Adipocyte (in vitro differentiated cells): Measurements from ENCODE around the gene MPZL1.
"Not testable (repeated sequence)": the region's sequence is repeated elsewhere in the genome, so short reads cannot be mapped to it uniquely, and the experiment has no call there.

ENCODE experiments used
- DNase-seq: peaks from one replicate; pipeline ENCODE4 v3.0.0-alpha.2; 2015; ENCODE audit warnings: low read depth
- H3K27me3 ChIP-seq: replicated peaks from 2 replicates; pipeline ENCODE4 v1.7.0; 2013; ENCODE audit warnings: mild to moderate bottlenecking, low read length, moderate library complexity; ENCODE audit not compliant: control insufficient read depth, insufficient read depth
- H3K36me3 ChIP-seq: 2 replicates; pipeline ENCODE4 v1.7.0; 2013; ENCODE audit warnings: low read length, mild to moderate bottlenecking, moderate library complexity; ENCODE audit not compliant: control insufficient read depth, insufficient read depth, severe bottlenecking
- H3K4me1 ChIP-seq: 2 replicates; pipeline ENCODE4 v1.7.0; 2013; ENCODE audit warnings: mild to moderate bottlenecking, low read length, moderate library complexity; ENCODE audit not compliant: control insufficient read depth, insufficient read depth
- H3K4me3 ChIP-seq: 2 replicates; pipeline ENCODE4 v1.7.0; 2013; ENCODE audit warnings: mild to moderate bottlenecking, low read length, moderate library complexity
- H3K9ac ChIP-seq: 2 replicates; pipeline ENCODE4 v1.7.0; 2013; ENCODE audit warnings: mild to moderate bottlenecking, low read length, moderate library complexity
- H3K9me3 ChIP-seq: 2 replicates; pipeline ENCODE4 v1.7.0; 2013; ENCODE audit warnings: mild to moderate bottlenecking, low read length, moderate library complexity; ENCODE audit not compliant: control insufficient read depth

Gene MPZL1

DNA sequence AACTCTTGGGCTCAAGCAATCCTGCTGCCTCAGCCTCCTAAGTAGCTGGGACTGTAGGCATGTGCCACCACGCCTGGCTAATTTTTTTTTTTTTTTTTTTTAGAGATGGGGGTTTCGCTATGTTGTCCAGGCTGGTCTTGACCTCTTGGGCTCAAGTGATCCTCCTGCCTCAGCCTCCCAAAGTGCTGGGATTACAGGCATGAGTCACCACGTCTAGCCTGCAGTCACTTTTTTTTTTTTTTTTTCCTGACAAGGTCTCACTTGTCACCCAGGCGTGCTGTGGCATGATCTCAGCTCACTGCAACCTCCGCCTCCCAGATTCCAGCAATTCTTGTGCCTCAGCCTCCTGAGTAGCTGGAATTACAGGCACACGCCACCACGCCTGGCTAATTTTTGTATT, 19.3 kb downstream of the MPZL1 start:
- H3K9ac ChIP-seq, DNase-seq, H3K4me1 ChIP-seq: not testable (repeated sequence)

GRCh38 chr1:167742392-167743057, 20.7 kb downstream of the MPZL1 start:
- H3K4me1 ChIP-seq, H3K9me3 ChIP-seq: not testable (repeated sequence)

More for the DNA sequence above, 19.3 kb downstream of the MPZL1 start:
- H3K4me3 ChIP-seq, H3K9me3 ChIP-seq, H3K36me3 ChIP-seq, H3K27me3 ChIP-seq: not testable (repeated sequence)

GRCh38 chr1:167744901-167745300, 23.1 kb downstream of the MPZL1 start:
- peaks cover 23% of the 10 kb centered on the region for H3K4me1 ChIP-seq
- no peaks in the 10 kb centered on the region for H3K9me3 ChIP-seq
- no peak for DNase-seq
- H3K9ac ChIP-seq, result no peak overlapping the region
- no peak overlapping the region for H3K4me3 ChIP-seq
- no peaks in the 10 kb centered on the region for H3K27me3 ChIP-seq
- no peaks in the 10 kb centered on the region for H3K36me3 ChIP-seq

More at GRCh38 chr1:167742392-167743057, 20.7 kb downstream of the MPZL1 start:
- H3K9ac ChIP-seq, H3K27me3 ChIP-seq, DNase-seq, H3K36me3 ChIP-seq, H3K4me3 ChIP-seq: not testable (repeated sequence)

- no peaks in the 10 kb centered on the region for H3K9me3 ChIP-seq
- H3K9ac ChIP-seq, result no peak overlapping the region
- peaks cover 24% of the 10 kb centered on the region for H3K4me1 ChIP-seq
- no peaks in the 10 kb centered on the region for H3K36me3 ChIP-seq
- DNase-seq, result no peak
- no peak overlapping the region for H3K4me3 ChIP-seq
- H3K27me3 ChIP-seq, result no peaks in the 10 kb centered on the region
These were observed 24.4 kb downstream of the MPZL1 start for GRCh38 chr1:167746013-167746672.

DNA sequence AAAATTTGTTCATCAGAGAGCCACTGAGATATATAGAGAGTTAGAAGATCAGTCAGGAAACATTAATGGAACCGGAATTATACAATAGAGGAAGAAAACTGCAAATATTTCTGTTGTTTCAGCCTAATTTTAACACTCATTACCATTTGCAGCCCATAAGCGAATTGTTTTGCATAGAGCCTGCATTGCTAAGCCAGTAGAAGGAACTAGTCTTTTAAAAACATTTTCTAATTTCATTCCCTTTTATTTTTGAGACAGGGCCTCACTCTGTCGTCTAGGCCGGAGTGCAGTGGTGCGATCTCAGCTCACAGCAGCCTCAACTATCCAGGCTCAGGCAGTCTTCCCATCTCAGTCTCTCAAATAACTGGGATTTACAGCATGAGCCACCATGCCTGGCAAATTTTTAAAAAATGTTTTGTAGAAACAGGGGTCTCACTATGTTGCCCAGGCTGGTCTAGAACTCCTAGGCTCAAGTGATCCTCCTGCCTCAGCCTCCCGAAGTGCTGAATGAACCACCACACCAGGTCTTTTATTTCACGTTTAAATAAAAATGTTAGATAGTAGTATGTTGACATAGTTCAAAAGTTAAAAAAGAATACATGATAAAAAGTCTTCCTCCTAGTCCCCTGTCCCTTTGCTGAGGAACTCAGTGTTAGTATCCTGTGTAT, 25.3 kb downstream of the MPZL1 start:
- no peak overlapping the region for H3K9ac ChIP-seq
- no peaks in the 10 kb centered on the region for H3K36me3 ChIP-seq
- no peaks in the 10 kb centered on the region for H3K27me3 ChIP-seq
- no peak overlapping the region for H3K4me3 ChIP-seq
- H3K9me3 ChIP-seq, result no peaks in the 10 kb centered on the region
- no peak for DNase-seq
- peaks cover 28% of the 10 kb centered on the region for H3K4me1 ChIP-seq

GRCh38 chr1:167747988-167748387, 26.2 kb downstream of the MPZL1 start:
- peaks cover 37% of the 10 kb centered on the region for H3K4me1 ChIP-seq
- no peaks in the 10 kb centered on the region for H3K9me3 ChIP-seq
- H3K27me3 ChIP-seq, result no peaks in the 10 kb centered on the region
- DNase-seq, result no peak
- H3K9ac ChIP-seq, result no peak overlapping the region
- H3K36me3 ChIP-seq, result no peaks in the 10 kb centered on the region
- no peak overlapping the region for H3K4me3 ChIP-seq

DNA sequence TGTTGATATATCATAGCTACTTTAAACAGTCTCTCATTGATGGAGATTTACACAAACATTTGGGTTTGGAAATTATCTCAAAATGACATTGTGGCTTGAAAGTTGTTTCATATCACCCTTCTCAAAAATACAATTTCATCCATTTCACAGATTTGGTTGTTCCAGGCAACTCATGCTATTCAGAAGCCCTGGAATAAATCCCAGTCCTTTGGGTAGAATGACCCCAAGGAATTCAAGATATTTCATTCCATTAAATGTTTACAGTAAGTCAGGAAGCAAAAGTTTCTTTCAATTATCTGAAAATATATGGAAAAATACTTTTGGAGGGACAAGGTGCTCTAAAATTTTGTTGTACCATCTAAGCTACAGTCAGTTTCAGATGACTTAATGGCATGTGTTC, 27.1 kb downstream of the MPZL1 start:
- no peak overlapping the region for H3K4me3 ChIP-seq
- DNase-seq, result peak; percentile 39
- H3K36me3 ChIP-seq, result no peaks in the 10 kb centered on the region
- H3K4me1 ChIP-seq, result peaks cover 41% of the 10 kb centered on the region
- no peaks in the 10 kb centered on the region for H3K27me3 ChIP-seq
- H3K9me3 ChIP-seq, result no peaks in the 10 kb centered on the region
- H3K9ac ChIP-seq, result no peak overlapping the region

GRCh38 chr1:167749741-167750140, 28.0 kb downstream of the MPZL1 start:
- H3K27me3 ChIP-seq, result no peaks in the 10 kb centered on the region
- peak; percentile 13 for DNase-seq
- H3K4me3 ChIP-seq, result no peak overlapping the region
- H3K4me1 ChIP-seq, result peaks cover 41% of the 10 kb centered on the region
- H3K36me3 ChIP-seq, result no peaks in the 10 kb centered on the region
- no peaks in the 10 kb centered on the region for H3K9me3 ChIP-seq
- no peak overlapping the region for H3K9ac ChIP-seq

GRCh38 chr1:167750641-167751040, 28.9 kb downstream of the MPZL1 start:
- no peak overlapping the region for H3K4me3 ChIP-seq
- H3K9ac ChIP-seq, result no peak overlapping the region
- no peaks in the 10 kb centered on the region for H3K27me3 ChIP-seq
- DNase-seq, result no peak
- no peaks in the 10 kb centered on the region for H3K36me3 ChIP-seq
- peaks cover 44% of the 10 kb centered on the region for H3K4me1 ChIP-seq
- no peaks in the 10 kb centered on the region for H3K9me3 ChIP-seq

GRCh38 chr1:167751676-167752075, 29.9 kb downstream of the MPZL1 start:
- Histone ChIP-seq H3K27me3 (no peaks in the 10 kb centered on the region), H3K4me3 (peak overlapping the region; percentile 50), H3K36me3 (no peaks in the 10 kb centered on the region), H3K9ac (no peak overlapping the region), H3K4me1 (peaks cover 53% of the 10 kb centered on the region), H3K9me3 (no peaks in the 10 kb centered on the region)
- no peak for DNase-seq

DNA sequence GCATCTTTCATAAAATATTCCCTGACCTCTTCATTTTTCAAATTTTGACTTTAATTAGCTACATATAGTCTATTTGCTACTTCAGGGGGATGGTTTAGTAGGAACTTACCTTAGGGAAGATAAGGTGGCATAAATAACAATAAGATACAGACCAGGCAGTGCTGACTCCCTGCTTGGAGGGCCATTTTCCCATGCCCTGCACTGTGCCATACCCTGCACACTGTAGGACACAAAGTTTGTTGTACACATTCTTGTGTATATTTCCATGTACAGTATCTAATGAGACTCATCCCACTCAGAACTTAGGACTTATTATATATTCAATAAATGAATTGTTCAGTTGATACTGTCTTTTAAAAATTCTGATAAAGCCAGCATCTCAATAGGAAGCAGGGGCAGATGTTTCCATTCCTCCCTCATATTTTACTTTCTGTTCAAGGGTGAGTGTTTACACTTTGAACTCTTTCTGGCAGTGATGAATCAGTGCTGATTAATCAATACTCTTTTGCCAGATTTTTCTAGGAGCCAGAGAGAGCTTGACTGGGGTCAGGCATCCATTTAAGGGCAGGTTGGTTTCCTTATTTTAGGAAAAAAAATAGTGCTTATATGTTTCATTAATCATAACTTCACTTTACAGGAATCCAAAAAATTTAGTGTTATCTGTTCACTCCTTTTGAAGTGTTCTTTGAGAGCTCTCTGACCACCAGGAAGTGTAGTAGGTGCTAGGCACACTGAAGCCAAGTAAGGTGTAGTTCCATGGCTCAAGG, 30.6 kb downstream of the MPZL1 start:
- Histone ChIP-seq H3K27me3 (no peaks in the 10 kb centered on the region), H3K4me1 (peaks cover 59% of the 10 kb centered on the region), H3K9ac (peak overlapping the region; percentile 27), H3K4me3 (peak overlapping the region; percentile 50), H3K36me3 (no peaks in the 10 kb centered on the region), H3K9me3 (no peaks in the 10 kb centered on the region)
- DNase-seq, result no peak
